ENCODE measurements around the gene CYP3A4.
"Not testable (repeated sequence)": the region's sequence is repeated elsewhere in the genome, so short reads cannot be mapped to it uniquely, and the experiment has no call there.

The CYP3A4 gene

DNA sequence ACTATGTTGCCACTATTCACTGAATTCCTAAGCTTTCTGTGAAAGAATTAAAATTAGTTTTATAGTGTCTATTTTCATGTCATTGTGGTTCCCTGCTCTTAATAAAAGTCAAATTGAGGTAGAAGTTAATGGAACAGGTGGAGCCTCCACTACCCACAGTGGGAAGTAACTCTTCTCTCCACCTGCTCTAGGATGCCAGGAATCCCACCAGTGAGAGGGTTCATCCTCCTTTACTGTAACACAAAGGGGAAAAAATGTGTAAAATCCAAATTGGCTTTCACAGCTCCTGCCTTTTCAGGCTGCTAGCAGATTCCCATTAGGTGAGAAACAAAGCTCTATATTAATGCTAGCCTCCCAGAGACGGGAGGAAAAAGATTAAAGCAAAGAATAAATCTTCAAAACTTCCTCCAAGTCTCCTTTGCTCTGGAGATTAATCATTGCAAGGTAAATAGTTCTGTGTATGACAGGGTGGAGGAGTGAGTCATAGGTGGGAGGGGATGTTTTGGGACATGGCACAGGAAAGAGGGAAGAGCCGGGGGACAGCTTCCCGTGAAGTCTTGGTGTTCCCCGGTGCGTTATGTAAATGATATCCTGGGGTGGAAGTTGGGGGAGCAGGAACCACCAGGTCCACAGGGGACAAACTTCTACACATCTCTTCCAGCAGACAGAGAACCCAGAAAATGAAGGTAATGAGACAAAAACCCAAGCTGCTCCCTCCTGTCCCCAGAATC is 32.5 kb downstream of the CYP3A4 start:
- DNase-seq, result not testable (repeated sequence)

DNA sequence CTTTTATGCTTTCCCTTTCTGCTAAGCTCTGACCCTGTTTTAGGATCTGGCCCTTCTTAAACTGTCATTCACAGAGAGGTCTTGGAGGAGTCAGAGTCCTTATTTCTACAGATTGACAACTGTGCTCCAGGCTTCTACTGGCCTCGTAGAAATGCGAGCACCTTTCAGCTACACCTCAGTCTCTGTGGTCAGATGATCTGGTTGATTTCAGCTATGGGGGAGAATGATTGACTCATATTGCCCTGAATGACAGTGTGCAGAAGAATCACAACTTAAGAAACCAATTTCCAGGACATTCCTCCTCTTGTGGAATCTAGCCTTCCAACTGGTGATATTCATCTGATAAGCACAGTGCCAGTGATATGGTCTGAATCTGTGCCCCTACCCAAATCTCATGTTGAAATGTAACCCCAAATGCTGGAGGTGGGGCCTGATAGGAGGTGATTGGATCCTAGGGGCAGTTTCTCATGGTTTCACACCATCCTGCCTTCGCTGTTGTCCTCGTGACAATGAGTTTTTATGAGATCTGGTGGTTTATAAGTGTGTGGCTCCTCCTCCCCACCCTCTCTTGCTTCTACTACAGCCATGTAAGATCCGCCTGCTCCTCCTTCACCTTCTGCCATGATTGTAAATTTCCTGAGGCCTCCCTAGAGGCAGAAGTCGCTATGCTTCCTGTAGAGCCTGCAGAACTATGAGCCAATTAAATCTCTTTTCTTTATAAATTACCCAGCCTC is 35.0 kb downstream of the CYP3A4 start:
- no peak for DNase-seq

DNA sequence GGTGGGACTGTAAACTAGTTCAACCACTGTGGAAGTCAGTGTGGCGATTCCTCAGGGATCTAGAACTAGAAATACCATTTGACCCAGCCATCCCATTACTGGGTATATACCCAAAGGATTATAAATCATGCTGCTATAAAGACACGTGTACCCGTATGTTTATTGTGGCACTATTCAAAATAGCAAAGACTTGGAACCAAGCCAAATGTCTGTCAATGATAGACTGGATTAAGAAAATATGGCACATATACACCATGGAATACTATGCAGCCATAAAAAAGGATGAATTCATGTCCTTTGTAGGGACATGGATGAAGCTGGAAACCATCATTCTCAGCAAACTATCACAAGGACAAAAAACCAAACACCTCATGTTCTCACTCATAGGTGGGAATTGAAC is 37.1 kb downstream of the CYP3A4 start:
- DNase-seq, result not testable (repeated sequence)

DNA sequence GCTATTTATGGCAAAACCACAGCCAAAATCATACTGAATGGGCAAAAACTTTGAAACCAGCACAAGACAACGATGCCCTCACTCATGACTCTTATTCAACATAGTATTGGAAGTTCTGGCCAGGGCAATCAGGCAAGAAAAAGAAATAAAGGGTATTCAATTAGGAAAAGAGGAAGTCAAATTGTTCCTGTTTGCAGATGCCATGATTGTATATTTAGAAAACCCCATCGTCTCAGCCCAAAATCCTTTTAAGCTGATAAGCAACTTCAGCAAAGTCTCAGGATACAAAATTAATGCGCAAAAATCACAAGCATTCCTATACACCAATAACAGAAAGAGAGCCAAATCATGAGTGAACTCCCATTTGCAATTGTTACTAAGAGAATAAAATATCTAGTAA is 38.6 kb downstream of the CYP3A4 start:
- DNase-seq, result not testable (repeated sequence)

DNA sequence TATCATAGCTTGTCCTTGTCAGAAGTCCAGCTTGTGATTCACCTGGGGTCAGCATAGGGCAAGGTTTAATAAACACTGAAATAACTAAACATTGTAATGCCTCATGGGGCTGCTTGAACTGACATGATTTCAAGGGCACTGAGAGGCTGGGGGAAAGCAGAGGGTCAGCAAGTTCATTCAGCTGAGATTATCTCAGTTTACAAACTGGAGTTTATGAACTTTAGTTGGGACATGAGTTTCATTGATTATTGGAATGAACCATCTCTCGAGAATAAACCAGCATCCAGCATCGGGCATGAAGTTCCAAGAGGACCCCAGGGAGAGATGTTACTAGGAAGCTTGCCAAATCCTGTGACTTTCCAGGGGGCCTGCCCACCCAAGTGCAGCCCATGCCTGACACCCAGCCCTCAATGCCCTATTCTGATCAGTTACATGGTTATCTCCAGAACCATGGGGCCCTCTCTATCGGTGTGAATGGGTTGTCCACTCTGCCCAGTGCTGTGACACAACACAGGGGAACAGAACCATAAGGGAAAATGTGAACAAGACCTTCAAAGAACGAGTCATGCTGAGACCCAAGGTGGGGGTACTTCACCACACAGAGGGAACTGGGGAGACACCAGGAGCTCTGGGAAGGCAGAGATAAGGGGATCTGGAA is 41.1 kb downstream of the CYP3A4 start:
- DNase-seq, result no peak

DNA sequence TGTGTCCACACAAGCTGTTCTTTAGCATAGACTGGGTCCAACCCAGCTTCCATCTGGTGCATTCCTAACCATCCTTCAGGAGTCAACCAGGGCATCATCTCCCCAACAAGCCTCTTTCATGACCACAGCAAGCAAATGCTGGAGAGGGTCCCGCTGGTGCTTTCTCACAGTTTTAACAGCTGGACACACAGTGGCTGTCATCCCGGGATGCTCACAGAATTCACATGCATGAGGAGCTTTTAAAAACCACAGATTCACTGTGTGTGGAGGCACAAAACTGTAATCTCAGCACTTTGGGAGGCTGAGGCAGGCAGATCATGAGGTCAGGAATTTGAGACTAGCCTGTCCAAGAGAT is 42.6 kb downstream of the CYP3A4 start:
- DNase-seq, result no peak

DNA sequence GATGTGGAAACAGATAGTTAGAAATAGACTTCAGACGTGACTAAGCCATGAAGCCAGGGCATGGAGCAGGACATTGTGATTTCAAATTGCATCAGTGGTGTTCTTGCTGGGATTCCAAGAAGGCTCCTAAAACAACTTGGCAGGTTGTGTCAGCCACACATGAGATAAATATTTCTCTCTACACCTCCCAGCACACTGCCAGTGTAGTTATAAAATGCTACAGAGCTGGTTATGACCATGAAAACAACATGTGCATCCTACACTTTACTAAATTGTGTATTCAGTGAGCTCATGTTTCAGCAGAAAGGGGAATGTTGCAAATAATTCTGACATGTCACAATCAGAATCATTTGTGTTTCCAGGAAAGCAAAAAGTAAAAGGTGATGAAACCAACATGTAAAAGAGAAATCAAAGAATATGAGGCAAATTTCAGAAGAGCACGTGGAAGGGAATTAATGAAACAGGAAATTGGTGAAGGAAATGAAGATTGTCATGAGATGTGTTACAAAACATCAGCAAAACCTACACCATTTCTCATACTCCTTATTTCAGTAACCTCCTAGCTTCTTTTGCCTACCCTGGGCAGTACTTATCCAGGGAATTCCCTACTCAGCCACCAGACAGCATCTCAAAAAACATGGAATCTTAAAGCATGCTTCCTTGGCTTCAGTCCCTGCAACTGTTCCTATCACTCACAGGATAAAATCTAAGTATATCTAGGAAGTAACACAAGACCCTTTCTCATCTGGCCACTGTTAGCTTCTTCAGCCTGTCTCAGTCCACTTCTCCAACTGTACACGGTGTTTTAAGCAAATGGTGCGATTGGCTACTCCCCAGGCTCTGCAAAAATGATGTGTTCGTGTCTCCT is 43.2 kb downstream of the CYP3A4 start:
- no peak for DNase-seq

DNA sequence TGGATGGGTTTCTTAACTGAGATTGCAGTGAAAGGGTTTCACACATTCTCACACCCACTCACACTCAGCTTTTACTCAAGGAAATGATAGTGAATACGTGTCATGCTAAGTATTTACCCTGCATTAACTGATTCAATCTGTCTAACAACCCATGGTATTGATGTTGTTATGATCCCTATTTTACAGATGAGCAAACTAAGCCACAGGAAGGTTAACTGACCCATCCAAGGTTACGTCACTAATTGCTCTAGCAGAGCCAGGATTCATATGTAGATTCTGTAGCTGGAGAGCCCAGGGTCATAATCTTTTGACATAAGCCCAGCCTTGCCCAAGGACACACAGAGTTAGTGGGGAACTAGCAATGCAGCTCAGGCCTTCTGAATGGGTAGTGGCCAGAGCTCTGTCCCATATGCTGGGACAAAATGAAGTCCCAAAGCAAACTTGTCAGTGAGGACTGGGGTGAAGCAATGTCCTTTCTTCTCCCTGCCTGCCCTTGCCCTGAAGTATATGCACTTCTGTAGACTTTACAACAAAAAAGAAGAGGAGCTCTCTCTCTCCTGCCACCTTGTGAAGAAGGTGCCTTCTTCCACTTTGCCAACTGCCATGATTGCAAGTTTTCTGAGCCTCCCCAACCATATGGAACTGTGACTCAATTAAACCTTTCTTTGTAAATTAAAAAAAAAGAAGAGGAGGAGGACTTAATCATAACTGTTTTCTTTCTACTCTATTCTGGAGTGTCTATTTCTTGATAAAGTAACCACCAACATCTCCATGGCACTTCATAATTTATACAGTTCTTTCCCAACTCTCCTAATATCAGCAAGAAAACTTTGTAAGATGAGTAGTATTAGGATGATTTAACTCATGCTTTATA is 44.0 kb downstream of the CYP3A4 start:
- no peak for DNase-seq

DNA sequence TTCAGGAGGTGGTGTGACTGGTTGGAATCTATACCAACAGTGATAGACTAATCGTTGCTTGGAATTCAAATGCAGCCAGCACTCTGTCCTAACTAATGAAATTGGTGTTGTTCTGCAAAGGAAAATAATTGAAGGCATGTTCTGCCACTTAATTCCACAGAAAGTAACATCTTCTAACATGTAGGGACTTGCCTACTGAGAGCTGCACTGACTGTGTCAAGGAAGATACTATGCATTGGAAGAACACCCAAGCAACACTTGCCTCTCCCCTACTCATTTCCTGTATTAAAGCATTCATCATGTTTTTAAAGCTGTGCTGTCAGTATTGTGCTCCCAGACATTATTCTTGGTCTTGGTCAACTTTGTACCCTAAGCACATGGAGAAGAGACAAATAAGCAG is 46.3 kb downstream of the CYP3A4 start:
- no peak for DNase-seq

DNA sequence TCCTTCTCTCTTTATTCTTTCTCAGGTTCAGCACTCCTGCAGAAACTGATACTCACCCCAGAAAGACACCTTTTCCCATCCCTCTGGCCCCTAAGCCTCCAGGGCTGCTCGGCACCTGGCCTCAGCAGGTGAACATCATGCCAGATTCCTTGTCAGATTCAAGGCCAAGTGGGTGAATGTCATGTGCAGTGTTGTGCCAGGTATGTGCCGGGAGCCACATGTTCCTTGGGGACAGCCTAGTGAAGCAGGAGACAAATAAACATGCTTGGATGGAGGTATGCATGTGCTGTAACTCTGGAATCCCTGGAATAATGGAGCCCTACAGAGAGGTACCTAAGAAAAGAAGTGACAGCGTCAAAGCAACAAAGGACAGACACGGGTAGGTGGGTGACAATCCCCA is 47.3 kb downstream of the CYP3A4 start:
- not testable (repeated sequence) for DNase-seq

DNA sequence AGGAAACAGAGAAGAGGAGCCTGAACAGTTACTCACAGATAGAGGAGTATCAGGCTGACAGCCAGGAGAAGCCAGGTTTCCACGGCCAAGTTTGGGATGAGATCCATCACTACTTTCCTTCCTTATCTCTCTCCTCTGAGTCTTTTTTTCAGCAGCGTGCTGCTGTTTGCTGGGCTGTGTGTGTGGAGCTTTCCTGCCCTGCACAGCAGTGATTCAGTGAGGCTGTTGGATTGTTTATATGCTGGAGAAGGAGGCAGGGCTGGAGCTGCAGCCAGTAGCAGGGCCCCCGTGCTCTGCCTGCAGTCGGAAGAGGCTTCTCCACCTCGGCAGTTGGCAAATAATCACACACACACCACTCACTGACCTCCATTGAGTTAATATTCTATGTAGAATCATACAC is 49.0 kb downstream of the CYP3A4 start, which contains the start of gene CYP3A7:
Gene CYP3A7, minus strand, starts transcription at position 210 of the 400 bp plus-strand sequence. Its CDS starts 103 bp downstream, at position 107.
- DNase-seq, result no peak

DNA sequence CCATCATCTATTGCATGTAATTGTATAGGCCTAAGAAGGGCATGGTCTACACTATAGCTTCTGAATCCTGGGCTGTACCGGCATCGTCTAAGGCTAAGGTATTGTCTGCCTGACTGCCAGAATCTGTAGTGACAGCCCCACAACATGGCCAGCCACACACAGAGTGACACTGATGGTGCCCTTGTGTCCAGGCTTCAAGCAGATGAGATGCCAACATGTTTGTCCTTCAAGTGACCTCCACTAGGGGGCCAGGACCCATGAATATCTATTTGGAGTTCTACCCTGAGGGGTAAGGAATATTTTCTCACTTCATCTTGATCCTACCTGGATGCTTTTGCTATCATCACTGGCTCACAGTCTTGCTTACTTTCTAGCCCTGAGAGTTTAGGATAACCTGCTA is 50.5 kb downstream of the CYP3A4 start:
- DNase-seq, result no peak

DNA sequence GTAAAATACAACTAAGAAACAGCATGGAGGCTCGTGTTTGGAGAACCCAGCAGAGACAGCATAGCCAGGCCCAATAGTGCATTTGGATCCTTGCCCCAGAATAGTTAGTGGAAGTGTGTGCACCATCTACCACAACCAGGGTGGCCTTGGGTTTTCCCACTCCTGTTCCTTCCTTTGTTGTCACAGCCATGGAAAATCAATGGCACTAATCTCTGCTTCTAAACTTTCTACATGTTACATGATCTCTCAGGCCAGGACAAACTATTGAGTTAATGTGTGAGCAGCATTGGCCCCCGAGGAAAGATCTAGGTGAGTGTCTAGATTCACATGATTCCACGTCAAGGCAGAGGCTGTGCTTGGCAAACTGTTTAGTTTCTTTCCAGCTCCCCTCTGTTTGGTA is 51.0 kb downstream of the CYP3A4 start:
- no peak for DNase-seq

DNA sequence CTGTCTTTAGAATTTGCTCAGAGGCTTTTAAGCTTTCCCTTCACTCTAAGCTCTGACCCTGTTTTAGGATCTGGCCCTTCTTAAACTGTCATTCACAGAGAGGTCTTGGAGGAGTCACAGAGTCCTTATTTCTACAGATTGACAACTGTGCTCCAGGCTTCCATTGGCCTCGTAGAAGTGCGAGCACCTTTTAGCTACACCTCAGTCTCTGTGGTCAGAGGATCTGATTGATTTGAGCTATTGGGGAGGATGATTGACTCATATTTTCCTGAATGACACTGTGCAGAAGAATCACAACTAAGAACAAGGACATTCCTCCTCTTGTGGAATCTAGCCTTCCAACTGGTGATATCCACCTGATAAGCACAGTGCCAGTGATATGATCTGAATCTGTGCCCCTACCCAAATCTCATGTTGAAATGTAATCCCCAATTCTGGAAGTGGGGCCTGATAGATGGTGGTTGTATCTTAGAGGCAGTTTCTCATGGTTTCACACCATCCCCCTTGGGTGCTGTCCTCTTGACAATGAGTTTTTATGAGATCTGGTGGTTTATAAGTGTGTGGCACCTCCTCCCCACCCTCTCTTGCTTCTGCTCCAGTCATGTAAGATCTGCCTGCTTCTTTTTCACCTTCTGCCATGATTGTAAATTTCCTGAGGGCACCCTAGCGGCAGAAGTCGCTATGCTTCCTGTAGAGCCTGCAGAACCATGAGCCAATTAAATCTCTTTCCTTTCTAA is 52.2 kb downstream of the CYP3A4 start:
- no peak for DNase-seq

DNA sequence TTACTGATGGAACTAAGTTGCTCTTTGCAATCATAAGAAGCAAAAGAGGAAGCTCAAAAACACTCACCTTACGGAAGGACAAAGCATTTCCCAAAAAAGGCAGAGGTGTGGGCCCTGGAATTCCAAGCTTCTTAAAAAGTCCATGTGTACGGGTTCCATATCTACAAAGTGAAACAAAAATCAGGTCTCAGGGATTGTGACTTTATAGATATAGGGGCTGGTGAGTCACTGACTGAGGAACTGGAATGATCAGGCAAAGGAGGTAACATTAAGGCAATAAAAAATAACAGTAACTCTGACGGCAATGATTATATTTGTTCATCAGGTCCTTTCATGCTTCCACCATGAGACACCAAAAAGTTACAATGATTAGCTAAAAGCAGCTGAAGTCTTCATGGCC is 53.0 kb downstream of the CYP3A4 start:
- no peak for DNase-seq

DNA sequence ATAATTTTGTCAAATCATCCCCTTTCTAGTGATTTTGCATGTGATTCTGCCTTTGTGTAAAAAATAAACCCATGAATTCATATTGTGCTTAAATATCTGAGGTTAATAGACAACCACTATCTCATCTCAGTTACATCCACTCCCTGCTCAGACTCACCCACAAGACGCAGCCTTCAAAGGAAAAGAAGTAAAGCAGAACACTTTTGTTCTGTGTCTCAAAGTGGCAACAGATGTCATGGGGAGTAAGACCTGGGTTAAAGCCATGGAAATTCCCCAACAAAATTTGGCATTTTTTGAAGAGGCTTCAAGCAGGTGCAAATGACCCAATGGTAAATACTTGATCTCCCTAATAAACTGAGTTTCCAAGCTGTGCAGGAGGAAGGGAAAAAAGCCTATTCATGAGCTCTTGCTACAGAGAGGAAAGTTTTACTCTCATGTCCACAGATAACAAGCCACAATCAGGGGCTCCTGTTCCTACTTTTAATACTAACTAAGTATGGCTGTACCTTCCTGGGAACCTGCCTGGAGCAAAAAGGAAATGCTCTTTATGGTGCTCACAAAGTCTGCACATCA is 53.7 kb downstream of the CYP3A4 start:
- no peak for DNase-seq

DNA sequence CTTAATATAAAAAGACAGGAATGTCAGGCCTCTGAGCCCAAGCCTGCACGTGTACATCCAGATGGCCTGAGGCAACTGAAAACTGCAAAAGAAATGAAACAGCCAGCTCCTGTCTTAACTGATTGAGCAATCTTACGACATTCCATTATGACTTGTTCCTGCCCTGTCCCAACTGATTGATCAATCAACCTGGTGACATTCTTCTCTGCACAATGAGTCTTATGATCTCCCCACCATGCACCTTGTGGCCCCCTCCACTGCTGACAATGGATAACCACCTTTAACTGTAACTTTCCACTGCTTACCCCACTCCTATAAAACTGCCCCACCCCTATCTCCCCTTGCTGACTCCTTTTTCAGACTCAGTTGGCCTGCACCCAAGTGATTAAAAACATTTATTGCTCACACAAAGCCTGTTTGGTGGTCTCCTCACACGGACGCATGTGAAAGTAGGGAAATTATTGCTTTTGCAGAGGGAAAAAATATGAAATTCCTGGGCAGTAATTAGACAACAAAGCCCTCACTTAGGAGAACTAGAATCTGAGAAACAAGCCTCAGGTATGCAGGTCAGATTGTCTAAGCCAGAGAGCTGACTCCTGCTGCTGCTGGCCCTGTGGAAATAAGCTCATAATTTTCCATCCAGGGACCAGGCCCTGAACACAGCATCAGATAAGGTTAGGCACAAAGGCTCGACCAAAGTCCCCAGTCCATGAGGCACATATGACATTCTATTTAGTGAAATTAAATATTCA is 54.3 kb downstream of the CYP3A4 start:
- DNase-seq, result no peak

DNA sequence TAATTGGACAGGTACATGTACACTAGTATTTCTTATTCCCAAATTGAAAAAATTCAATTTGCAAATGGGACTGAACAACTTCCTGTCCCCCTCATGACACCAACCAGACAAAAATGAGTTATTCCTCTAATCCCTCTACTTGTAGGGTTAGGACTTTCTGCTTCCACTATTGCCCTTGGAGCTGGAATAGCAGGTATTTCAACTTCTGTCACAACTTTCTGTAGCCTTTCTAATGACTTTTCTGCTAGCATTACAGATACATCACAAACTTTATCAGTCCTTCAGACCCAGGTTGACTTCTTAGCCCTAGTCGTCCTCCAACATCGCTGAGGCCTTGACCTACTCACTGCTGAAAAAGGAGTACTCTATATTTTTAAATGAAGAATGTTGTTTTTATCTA is 55.4 kb downstream of the CYP3A4 start:
- DNase-seq, result no peak

DNA sequence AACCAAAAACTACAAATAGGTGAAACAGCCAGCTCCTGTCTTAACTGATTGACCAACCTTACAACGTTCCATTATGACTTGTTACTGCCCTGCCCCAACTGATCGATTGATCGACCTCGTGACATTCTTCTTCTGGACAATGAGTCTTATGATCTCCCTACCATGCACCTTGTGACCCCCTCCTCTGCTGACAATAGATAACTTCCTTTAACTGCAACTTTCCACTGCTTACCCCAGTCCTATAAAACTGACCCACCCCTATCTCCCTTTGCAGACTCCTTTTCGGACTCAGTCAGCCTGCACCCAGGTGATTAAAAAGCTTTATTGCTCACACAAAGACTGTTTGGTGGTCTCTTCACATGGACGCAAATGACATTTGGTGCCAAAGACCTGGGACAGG is 60.8 kb downstream of the CYP3A4 start:
- not testable (repeated sequence) for DNase-seq

Data from T1000 (cell line).